Upper lobe of left lung (tissue), 6 donors: ENCODE data around the gene NPIPA7. TPM values are rescaled to one million over a fixed set of nuclear protein-coding genes. Genes with fewer than 3 reads are reported as not detected.
"Not testable (repeated sequence)": the region's sequence is repeated elsewhere in the genome, so short reads cannot be mapped to it uniquely, and the experiment has no call there.

Source experiments
- ATAC-seq, 2 donors: fragments of 200-7000 bp; cut with Tn5 transposase; one replicate each; pipeline ENCODE4 v1.9.1; 2022; ENCODE audit warnings: mild to moderate bottlenecking in 2 of 2, moderate library complexity in 2 of 2; ENCODE audit not compliant: low FRiP score in 2 of 2
- DNase-seq, 2 donors: peaks; one replicate each; pipeline ENCODE4 v3.0.0-alpha.2; 2019 to 2020
- H3K27ac ChIP-seq, 4 donors: fragments of 200-600 bp; sonication (generic); one replicate each; pipeline ENCODE4 v1.5.1; 2016 to 2019
- H3K27me3 ChIP-seq, 4 donors: fragments of 200-600 bp; sonication (generic); one replicate each; pipeline ENCODE4 v1.5.1; 2017 to 2019
- H3K36me3 ChIP-seq, 4 donors: fragments of 200-600 bp; sonication (generic); one replicate each; pipeline ENCODE4 v1.5.1; 2016 to 2019
- H3K4me1 ChIP-seq, 4 donors: fragments of 200-600 bp; sonication (generic); one replicate each; pipeline ENCODE4 v1.5.1; 2018 to 2019
- H3K4me3 ChIP-seq, 4 donors: fragments of 200-600 bp; sonication (generic); one replicate each; pipeline ENCODE4 v1.5.1; 2017 to 2019; ENCODE audit warnings: mild to moderate bottlenecking in 2 of 4, moderate library complexity in 1 of 4
- H3K9me3 ChIP-seq, 4 donors: fragments of 200-600 bp; sonication (generic); one replicate each; pipeline ENCODE4 v1.5.1; 2018 to 2019
- whole genome bisulfite sequencing, 2 donors: methylation state at CpG; one replicate each; pipeline ENCODE4 v1.1.5; 2017 to 2018; 5-methylcytosine and 5-hydroxymethylcytosine counted together
- total RNA-seq, 6 donors: library from RNA; depleted of rRNA in 4 of 6; stranded (reverse); fragments of >200 nt in 4 of 6; gene quantifications; one replicate each; pipeline versions ENCODE4 v1.1.0 to v1.2.1, GENCODE V29; 2016 to 2021
- donor health status: DM: no; HTN: no; CAD: no; lungs with moderate emphysema.
- donor health status: DM: no; HTN: yes; CAD: no; lungs with severe emphysema.

NPIPA7 gene
- total RNA-seq, 6 donors from 2014 or later, result 1.7 to 6.4 (median 4.3) TPM; not detected in 1

DNA sequence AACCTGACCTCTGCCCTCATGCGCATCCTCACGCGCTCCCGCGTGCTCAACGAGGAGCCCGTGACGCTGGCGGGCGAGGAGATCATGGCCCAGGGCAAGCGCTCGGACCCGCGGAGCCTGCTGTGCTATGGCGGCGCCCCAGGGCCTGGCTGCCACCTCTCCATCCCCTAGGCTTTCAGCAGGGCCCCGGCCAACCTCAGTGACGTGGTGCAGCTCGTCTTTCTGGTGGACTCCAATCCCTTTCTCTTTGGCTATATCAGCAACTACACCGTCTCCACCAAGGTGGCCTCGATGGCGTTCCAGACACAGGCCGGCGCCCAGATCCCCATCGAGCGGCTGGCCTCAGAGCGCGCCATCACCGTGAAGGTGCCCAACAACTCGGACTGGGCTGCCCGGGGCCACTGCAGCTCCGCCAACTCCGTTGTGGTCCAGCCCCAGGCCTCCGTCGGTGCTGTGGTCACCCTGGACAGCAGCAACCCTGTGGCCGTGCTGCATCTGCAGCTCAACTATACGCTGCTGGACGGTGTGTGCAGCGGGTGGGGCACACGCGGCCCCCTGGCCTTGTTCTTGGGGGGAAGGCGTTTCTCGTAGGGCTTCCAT is 7.7 kb upstream of the NPIPA7 start:
- H3K4me1 ChIP-seq, H3K27me3 ChIP-seq, ATAC-seq, H3K4me3 ChIP-seq, H3K36me3 ChIP-seq, H3K9me3 ChIP-seq, H3K27ac ChIP-seq: not testable (repeated sequence)
- DNase-seq, result peak in 1 of 2 donors; percentile 82
- 70% methylated on average over 2 of the region's 43 CpGs; no CpG with 5 or more reads in 1 of the 2 donors for WGBS, 2 donors

DNA sequence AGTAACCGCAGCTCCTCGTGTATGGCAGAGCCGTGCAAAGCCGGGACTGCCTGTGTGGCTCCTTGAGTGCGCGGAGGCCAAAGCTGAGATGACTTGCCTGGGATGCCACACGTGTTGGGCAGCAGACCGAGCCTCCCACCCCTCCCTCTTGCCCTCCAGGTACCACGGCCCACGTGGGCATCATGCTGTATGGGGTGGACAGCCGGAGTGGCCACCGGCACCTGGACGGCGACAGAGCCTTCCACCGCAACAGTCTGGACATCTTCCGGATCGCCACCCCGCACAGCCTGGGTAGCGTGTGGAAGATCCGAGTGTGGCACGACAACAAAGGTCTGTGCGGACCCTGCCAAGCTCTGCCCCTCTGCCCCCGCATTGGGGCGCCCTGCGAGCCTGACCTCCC is 4.7 kb upstream of the NPIPA7 start:
- not testable (repeated sequence) for ATAC-seq

DNA sequence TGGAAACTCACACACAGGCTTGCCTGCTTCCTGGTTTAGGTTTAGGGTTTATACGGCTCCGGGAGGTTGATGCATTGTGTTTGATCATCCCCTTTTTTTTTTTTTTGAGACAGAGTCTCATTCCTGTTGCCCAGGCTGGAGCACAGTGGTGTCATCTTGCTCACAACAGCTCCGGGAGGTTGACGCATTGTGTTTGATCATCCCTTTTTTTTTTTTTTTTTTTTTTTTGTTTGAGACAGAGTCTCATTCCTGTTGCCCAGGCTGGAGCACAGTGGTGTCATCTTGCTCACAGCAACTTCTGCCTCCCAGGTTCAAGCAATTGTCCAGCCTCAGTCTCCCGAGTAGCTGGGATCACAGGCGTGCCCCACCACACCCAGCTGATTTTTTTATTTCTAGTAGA is 20.7 kb downstream of the NPIPA7 start:
- not testable (repeated sequence) for ATAC-seq, H3K9me3 ChIP-seq, H3K4me1 ChIP-seq, H3K36me3 ChIP-seq, H3K4me3 ChIP-seq, H3K27ac ChIP-seq, DNase-seq, H3K27me3 ChIP-seq
- no CpG with 5 or more reads among the region's 6 CpGs for WGBS, 2 donors

More for the DNA sequence above, 4.7 kb upstream of the NPIPA7 start:
- H3K27ac ChIP-seq, H3K4me3 ChIP-seq, H3K9me3 ChIP-seq, H3K36me3 ChIP-seq, H3K27me3 ChIP-seq, H3K4me1 ChIP-seq: not testable (repeated sequence)
- no CpG with 5 or more reads among the region's 25 CpGs for WGBS, 2 donors
- DNase-seq, result peak in 1 of 2 donors; percentile 64

DNA sequence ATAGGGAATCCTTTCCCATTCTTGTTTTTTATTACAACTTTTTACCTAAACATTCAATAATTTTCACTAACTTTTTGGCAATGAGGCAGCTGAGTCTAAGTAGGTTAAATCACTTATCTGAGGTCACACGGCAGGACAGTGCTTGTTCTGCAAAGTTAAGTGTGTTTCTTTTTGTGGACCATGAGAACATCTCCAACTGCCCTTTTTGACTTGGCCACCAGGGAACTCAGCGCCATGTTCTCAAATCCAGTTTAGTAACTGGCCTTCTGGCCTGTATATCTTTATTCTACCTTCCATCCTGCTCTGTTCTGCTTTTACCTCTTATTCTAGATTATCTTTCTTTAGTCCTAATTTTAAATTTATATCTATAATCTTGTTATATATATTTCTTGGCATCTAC is 23.4 kb downstream of the NPIPA7 start:
- WGBS, 2 donors, result no CpG with 5 or more reads among the region's 2 CpGs
- not testable (repeated sequence) for H3K36me3 ChIP-seq, H3K27ac ChIP-seq, H3K9me3 ChIP-seq, DNase-seq, ATAC-seq, H3K27me3 ChIP-seq, H3K4me1 ChIP-seq, H3K4me3 ChIP-seq

DNA sequence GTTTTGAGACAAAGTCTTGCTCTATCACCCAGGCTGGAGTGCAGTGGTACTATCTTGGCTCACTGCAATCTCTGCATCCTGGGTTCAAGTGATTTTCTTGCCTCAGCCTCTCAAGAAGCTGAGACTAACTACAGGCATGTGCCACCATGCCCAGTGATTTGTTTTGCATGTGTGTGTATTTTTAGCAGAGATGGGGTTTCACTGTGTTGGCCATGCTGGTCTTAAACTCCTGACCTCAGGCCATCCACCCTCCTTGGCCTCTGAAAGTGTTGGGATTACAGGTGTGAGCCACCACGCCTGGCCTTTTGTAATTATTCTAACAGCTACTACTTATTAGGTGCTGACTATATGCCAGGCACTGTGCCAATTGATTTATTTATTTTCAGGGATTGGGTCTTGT is 25.3 kb downstream of the NPIPA7 start:
- WGBS, 2 donors, result no CpG with 5 or more reads among the region's 1 CpG
- not testable (repeated sequence) for H3K27ac ChIP-seq, DNase-seq, H3K9me3 ChIP-seq, H3K36me3 ChIP-seq, ATAC-seq, H3K4me1 ChIP-seq, H3K4me3 ChIP-seq, H3K27me3 ChIP-seq

DNA sequence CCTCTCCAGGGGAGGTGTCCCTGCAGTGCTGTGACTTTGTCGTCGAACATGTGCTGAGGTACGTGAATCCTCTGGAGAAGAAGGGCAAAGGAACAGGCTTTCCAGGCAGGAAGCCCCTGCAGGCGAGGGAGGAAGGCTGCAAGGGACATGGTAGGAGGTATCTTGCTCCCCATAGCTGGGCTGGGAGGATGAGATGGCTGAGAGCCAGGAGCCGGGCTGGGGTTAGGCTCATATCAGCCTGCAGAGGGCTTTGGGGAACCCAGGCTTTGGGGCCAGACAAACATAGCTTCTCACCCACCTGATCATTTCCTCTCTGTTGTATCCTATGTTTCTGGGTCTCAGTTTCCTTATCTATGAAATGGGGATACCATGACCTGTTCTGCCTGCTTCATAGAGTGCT is 26.5 kb downstream of the NPIPA7 start:
- no CpG with 5 or more reads among the region's 5 CpGs for WGBS, 2 donors
- not testable (repeated sequence) for H3K4me1 ChIP-seq, H3K9me3 ChIP-seq, H3K36me3 ChIP-seq, H3K27ac ChIP-seq, H3K4me3 ChIP-seq, DNase-seq, H3K27me3 ChIP-seq
- ATAC-seq, result peak; percentile 41 to 56

DNA sequence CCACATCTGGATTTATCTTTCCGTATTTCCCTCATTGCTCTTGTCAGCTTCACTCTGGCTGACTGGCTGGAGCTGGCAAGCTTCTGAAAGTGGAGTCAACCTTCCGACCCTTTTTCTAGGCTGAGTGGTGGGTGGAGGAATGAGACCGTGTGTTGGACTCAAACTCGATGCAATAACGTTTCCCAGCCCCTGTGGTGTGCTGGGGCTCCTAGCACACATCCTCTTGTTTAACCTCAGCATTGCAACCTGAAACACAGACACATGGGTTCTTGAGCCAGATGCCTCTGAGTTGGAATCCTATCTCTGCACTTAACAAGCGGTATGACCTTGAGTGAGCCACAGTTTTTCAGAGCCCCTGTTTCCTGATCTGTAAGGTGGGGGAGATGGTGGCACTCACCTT is 29.5 kb downstream of the NPIPA7 start:
- DNase-seq, H3K4me3 ChIP-seq, H3K36me3 ChIP-seq, H3K27ac ChIP-seq, ATAC-seq, H3K4me1 ChIP-seq, H3K9me3 ChIP-seq, H3K27me3 ChIP-seq: not testable (repeated sequence)
- no CpG with 5 or more reads among the region's 6 CpGs for WGBS, 2 donors

DNA sequence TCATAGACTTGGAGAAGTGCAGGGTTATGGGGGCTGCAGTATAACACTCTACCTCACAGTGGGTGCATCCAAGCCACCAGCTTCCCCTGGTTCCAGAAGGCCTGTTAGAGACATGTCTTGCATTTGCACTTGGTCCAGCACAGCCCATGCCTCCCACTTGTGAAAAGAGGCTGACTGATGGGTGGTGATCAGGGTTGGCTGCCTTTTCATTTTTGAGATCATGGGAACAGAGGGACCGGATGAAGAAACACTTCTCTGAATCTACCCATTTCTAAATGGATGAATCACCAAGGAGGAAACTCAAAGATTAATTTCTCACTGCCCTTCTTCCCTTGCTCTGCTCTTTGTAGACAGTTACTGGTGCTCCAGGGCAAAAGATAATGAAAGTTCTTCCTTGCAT is 34.8 kb downstream of the NPIPA7 start:
- not testable (repeated sequence) for DNase-seq, H3K4me3 ChIP-seq, H3K36me3 ChIP-seq, H3K9me3 ChIP-seq, H3K27me3 ChIP-seq, H3K4me1 ChIP-seq, H3K27ac ChIP-seq
- no CpG with 5 or more reads among the region's 1 CpG for WGBS, 2 donors
- peak in 1 of 2 donors; percentile 61 for ATAC-seq

DNA sequence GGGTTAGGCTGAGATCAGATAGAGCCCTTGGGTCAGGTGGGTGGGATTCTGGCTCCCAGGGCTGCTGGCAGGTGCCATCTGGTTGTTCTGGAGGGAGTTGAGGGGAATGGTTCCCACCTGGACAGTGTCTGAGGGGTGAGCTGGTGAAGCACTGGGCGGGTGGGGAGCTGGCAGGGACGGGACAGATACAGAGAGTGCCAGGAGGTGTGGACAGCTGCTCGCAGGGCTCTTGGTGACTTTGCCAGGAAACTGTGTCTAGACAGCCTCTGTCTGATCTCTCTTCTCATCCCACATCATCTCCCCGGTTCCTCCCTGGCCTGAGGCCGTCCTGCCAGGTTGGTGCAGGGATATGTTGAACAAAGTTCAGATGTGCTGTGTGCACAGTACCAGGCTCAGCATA is 38.1 kb downstream of the NPIPA7 start:
- not testable (repeated sequence) for H3K27ac ChIP-seq, H3K9me3 ChIP-seq, DNase-seq, H3K4me3 ChIP-seq, H3K4me1 ChIP-seq, H3K36me3 ChIP-seq, H3K27me3 ChIP-seq
- no CpG with 5 or more reads among the region's 5 CpGs for WGBS, 2 donors
- ATAC-seq, result peak in 1 of 2 donors; percentile 59

DNA sequence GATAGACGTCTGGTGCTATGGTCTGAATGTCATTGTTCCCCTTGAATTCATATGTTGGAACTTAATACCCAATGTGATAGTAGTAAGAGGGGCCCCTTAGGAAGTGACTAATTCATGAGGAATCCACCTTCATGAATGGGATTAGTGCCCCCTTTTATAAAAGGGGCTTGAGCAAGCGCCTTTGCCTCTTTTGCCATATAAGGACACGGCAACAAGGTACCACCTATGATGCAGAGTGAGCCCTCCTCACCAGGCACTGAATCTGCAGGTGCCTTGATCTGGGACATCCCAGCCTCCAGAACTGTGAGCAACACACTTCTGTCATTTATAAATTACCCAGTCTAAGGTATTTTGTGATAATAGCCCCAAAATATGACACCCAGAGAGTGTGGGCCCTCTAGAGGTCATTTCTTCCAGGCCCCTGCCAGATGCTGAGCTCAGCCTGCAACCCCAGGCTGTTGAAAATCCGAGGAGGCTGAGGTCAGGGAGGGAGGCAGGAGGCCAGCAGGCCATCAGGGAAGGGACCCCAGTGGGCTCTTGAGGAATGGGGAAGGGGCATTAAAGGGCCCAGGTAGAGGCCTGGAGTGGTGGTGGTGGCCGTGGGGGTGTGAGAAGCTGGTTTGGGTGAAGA is 39.1 kb downstream of the NPIPA7 start:
- ATAC-seq, H3K4me1 ChIP-seq, DNase-seq, H3K4me3 ChIP-seq, H3K36me3 ChIP-seq, H3K27ac ChIP-seq, H3K27me3 ChIP-seq, H3K9me3 ChIP-seq: not testable (repeated sequence)
- 29% methylated on average over 2 of the region's 5 CpGs; no CpG with 5 or more reads in 1 of the 2 donors for WGBS, 2 donors

DNA sequence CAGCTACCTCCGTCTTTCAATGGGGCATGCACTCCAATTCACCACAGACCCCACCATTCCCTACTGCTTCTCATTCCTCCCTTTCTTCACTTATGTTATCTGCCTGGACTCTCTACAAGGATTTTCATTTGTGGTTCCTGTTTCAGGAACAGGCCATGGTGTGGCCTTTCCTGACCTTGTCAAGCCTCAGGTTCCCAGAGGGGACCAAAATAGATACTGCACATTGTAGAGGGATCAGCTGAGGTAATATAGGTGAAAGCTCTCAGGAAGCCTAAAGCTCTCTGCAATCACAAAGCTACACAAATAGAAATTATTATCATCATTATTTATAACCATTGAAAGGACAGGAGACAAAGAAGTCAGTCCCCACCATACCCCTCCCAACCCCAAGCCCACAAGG is 41.6 kb downstream of the NPIPA7 start:
- H3K27ac ChIP-seq, H3K4me3 ChIP-seq, H3K9me3 ChIP-seq, H3K36me3 ChIP-seq, ATAC-seq, H3K27me3 ChIP-seq, H3K4me1 ChIP-seq, DNase-seq: not testable (repeated sequence)
- 73 to 80% methylated on average over 1 of the region's 1 CpG for WGBS, 2 donors

DNA sequence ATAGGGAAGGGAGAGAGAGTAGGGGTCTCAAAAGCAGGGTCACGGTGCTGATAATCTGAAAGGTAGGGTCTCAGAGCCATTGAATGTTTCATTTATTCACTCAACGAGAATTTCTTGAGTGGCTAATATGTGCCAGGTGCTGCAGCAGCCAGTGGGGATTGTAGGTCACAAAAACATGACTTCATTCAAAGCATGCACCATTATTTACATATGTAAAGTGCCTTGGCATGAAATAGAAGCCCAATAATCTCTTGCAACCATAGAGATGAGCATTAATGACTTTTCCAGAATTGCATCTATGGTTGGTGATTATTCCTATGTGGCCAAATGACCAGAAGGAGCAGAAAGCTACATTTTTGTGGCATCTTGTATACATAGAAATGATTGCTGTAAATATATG is 46.2 kb downstream of the NPIPA7 start:
- not testable (repeated sequence) for H3K4me3 ChIP-seq

DNA sequence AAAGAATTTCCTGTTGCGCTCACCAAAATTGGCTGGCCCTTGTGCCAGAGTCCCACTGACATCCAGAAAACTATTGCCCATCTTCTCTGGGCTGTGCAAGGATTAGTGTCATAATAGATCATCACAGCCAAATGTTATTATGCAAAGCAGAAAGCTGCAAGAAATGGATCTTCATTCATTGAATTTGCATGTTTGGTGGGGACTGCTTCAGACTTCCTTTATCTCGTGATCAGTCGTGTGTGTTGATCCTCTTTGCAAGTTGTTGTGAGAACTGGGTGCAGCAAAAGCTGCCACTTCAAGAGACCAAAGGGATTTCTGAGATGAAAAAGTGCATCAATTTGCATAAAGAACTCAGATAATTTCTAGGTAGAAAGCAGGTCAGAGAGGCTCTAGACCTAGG is 52.2 kb downstream of the NPIPA7 start:
- not testable (repeated sequence) for DNase-seq

More for the DNA sequence above, 46.2 kb downstream of the NPIPA7 start:
- H3K9me3 ChIP-seq, H3K36me3 ChIP-seq, H3K27ac ChIP-seq, DNase-seq, ATAC-seq, H3K27me3 ChIP-seq, H3K4me1 ChIP-seq: not testable (repeated sequence)
- WGBS, 2 donors, result no CpG with 5 or more reads among the region's 2 CpGs

DNA sequence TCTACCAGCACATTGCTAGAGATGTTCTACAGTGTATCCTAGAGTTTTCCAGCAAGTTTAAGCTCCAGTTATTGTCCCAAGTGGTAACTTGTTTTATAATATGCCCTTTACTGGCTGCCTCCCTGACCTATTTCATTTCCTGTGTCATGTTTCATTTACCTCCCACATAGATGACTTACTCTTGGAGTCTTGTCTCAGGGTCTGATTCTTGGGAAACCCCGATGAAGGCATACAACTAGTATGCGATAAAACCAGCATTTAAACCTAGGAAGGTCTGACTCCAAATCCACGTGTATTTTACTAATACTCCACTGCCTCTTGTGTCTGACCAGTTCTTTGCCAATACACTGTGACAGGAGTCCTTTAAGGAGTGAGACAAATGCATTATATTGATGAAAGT is 55.8 kb downstream of the NPIPA7 start:
- not testable (repeated sequence) for DNase-seq, H3K4me1 ChIP-seq, H3K9me3 ChIP-seq, H3K4me3 ChIP-seq, ATAC-seq, H3K27me3 ChIP-seq, H3K27ac ChIP-seq, H3K36me3 ChIP-seq
- 67 to 69% methylated on average over 1 to 2 of the region's 3 CpGs for WGBS, 2 donors

More for the DNA sequence above, 52.2 kb downstream of the NPIPA7 start:
- H3K27me3 ChIP-seq, H3K27ac ChIP-seq, H3K9me3 ChIP-seq, H3K4me3 ChIP-seq, ATAC-seq, H3K36me3 ChIP-seq, H3K4me1 ChIP-seq: not testable (repeated sequence)
- 18% methylated on average over 2 of the region's 3 CpGs for WGBS, 2 donors
